SK-N-MC (cell line): Measurements from ENCODE around the gene IQGAP1.

Source experiments
- EZH2 ChIP-seq: fragments of 200-600 bp; sonication (generic); IDR thresholded peaks from one replicate; pipeline ENCODE4 v1.6.1; 2017; ENCODE audit warnings: antibody characterized with exemption
- FOXP2 ChIP-seq: optimal IDR thresholded peaks from 2 replicates; pipeline ENCODE3; 2011; ENCODE audit warnings: mild to moderate bottlenecking, moderate library complexity; ENCODE audit not compliant: insufficient read depth; ENCODE audit errors: extremely low read length, control extremely low read depth

- TF ChIP-seq EZH2 (no peak), FOXP2 (no peak)
Measured at GRCh38 chr15:90354986-90355385, 33.1 kb upstream of the IQGAP1 start.
